H7 (cell line): ENCODE data around the gene METTL3. TPM values are rescaled to one million over a fixed set of nuclear protein-coding genes. Genes with fewer than 3 reads are reported as not detected.

Experiments
- DNase-seq: peaks from one replicate; pipeline ENCODE4 v3.0.0; 2012
- H3K27me3 ChIP-seq: 2 replicates; pipeline ENCODE4 v1.6.0; 2011; ENCODE audit warnings: mild to moderate bottlenecking, low read length; ENCODE audit not compliant: control insufficient read depth, insufficient read depth
- H3K36me3 ChIP-seq: replicated peaks from 2 replicates; pipeline ENCODE4 v1.5.1; 2011; ENCODE audit warnings: low read length; ENCODE audit not compliant: control insufficient read depth, insufficient read depth
- H3K4me3 ChIP-seq: 2 replicates; pipeline ENCODE4 v1.5.1; 2011; ENCODE audit warnings: low read depth, mild to moderate bottlenecking, control low read depth, low read length, moderate library complexity; ENCODE audit not compliant: insufficient read depth
- total RNA-seq: library from RNA; depleted of rRNA; stranded (reverse); fragments of >200 nt; shearing (Covaris generic); gene quantifications from 2 replicates; pipeline ENCODE4 v1.2.3, GENCODE V29; 2014; rRNA removed

The METTL3 gene
- total RNA-seq, 1 experiment from 2014 or later: 109 TPM

- Histone ChIP-seq H3K27me3 (no peaks in the 10 kb centered on the region), H3K4me3 (peak overlapping the region; percentile 59), H3K36me3 (no peaks in the 10 kb centered on the region)
- DNase-seq: no peak
These were observed 35.2 kb downstream of the METTL3 start for GRCh38 chr14:21475767-21476522.

GRCh38 chr14:21467616-21468015 is 43.5 kb downstream of the METTL3 start:
- Histone ChIP-seq H3K27me3 (no peaks in the 10 kb centered on the region), H3K4me3 (no peak overlapping the region), H3K36me3 (peaks cover 4% of the 10 kb centered on the region)
- DNase-seq: no peak

GRCh38 chr14:21455912-21456667 is 55.0 kb downstream of the METTL3 start, which contains the start of gene CHD8:
CHD8 (minus strand) TSS chr14:21456123; CDS start chr14:21431643, 24,480 bp downstream.
- no peaks in the 10 kb centered on the region for H3K27me3 ChIP-seq
- H3K36me3 ChIP-seq: peaks cover 3% of the 10 kb centered on the region; the same call in 1 of the 2 replicates
- peak; percentile 97 for DNase-seq
- peak within 1 kb of the TSS; percentile 85 for H3K4me3 ChIP-seq

- no peaks in the 10 kb centered on the region for H3K27me3 ChIP-seq
- H3K36me3 ChIP-seq: no peaks in the 10 kb centered on the region; the same call in 1 of the 2 replicates
- DNase-seq: no peak
- peak overlapping the region; percentile 85 for H3K4me3 ChIP-seq
These were observed 55.6 kb downstream of the METTL3 start for GRCh38 chr14:21455592-21455911.

DNA sequence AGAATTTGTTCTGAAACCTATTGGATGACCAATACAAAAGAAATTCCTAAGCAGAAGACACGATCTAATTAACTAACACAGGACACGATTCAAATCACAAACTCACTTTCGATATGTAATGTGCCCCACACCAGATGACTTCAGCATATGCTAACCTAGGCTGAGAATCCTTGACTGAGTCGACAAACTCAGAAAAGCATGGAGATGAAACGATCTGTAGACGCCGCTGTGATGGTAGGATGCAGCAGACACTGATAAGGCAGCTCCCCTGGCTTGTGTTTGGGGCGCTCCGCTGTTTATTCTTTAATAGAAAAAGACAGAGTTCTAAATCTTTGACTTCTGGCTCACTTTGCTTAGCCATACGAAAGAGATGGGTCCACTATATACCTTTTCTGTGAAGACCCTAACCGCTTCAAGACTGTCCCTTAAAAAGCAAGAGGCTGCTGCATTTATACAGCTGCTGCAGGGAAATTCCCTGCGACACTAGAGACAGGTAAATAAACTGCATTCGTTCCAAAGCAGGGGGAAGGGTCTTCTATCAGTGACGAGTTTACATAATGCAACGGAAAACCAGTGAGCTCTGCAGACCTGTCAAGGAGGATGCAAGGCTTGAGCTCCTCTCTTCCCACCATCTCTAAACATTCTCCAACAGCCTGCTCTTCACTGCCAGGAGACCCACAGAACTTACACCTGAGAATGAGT is 56.1 kb downstream of the METTL3 start:
- peak overlapping the region; percentile 85 for H3K4me3 ChIP-seq
- DNase-seq: no peak

DNA sequence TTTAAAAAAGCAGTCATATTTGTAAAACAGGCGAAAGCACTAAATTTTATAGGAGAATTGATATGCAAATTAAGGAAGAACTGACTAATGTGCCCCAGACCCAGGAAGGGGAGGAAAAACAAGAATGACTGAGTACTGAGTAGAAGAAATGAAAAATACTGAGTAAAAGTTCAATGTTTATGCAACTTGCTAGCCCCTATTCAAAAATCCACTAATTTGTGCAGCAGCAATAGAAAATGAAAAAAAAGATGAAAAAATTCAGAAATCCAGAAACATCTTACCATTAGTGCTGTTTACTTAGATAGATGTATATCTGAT is 61.3 kb downstream of the METTL3 start:
- no peak for DNase-seq
- no peaks in the 10 kb centered on the region for H3K27me3 ChIP-seq
- no peaks in the 10 kb centered on the region for H3K36me3 ChIP-seq
- no peak overlapping the region for H3K4me3 ChIP-seq

More for the DNA sequence above, 56.1 kb downstream of the METTL3 start:
- no peaks in the 10 kb centered on the region for H3K36me3 ChIP-seq
- H3K27me3 ChIP-seq: no peaks in the 10 kb centered on the region

Other genes with a start within 250 kb of the METTL3 start
- 1,394 and 2,138 TPM in 2 replicates for gene HNRNPC, start 241.9 kb downstream of the METTL3 start, total RNA-seq
- gene RPGRIP1, start 231.3 kb downstream of the METTL3 start, total RNA-seq: 0.11 and 0.14 TPM in 2 replicates
- gene SUPT16H, start 127.3 kb downstream of the METTL3 start, total RNA-seq: 145 and 161 TPM in 2 replicates
- gene CHD8, start 55.2 kb downstream of the METTL3 start, total RNA-seq: 64.1 and 73.8 TPM in 2 replicates
- 21.5 and 26.8 TPM in 2 replicates for gene RAB2B, start 34.4 kb downstream of the METTL3 start, total RNA-seq
- gene TOX4, start 34.1 kb downstream of the METTL3 start, total RNA-seq: 23.5 and 30.5 TPM in 2 replicates
- 123 and 170 TPM in 2 replicates for gene SALL2, start 15.0 kb upstream of the METTL3 start, total RNA-seq
- not detected in 2 replicates for gene OR10G3, start 68.7 kb upstream of the METTL3 start, total RNA-seq
- not detected in 2 replicates for gene OR10G2, start 123.6 kb upstream of the METTL3 start, total RNA-seq
- gene OR4E2, start 142.5 kb upstream of the METTL3 start, total RNA-seq: not detected in 2 replicates
- not detected in 2 replicates for gene OR4E1, start 162.5 kb upstream of the METTL3 start, total RNA-seq